HG03432 (cell line): Measurements from ENCODE around the gene WWP2.
A peak's percentile ranks its signal among the peaks of the same experiment; 100 is the strongest.

Experiments used
- ATAC-seq: cut with Tn5 transposase; IDR thresholded peaks from one replicate; pipeline ENCODE4 v1.9.1; 2021; ENCODE audit warnings: mild to moderate bottlenecking, moderate library complexity; ENCODE audit not compliant: unreplicated experiment

Gene WWP2

GRCh38 chr16:69829338-69829737 is 67.2 kb downstream of the WWP2 start:
- no peak for ATAC-seq

- ATAC-seq = no peak
Measured at GRCh38 chr16:69830146-69830533, 68.0 kb downstream of the WWP2 start.

- no peak for ATAC-seq
Measured at GRCh38 chr16:69830534-69831211, 68.5 kb downstream of the WWP2 start.

GRCh38 chr16:69831212-69832123 is 69.3 kb downstream of the WWP2 start:
- ATAC-seq = no peak

- ATAC-seq = no peak
Measured at GRCh38 chr16:69833357-69834282, 71.5 kb downstream of the WWP2 start.

- ATAC-seq = peak; percentile 64
Measured at GRCh38 chr16:69834807-69835466, 72.8 kb downstream of the WWP2 start.

- no peak for ATAC-seq
Measured at GRCh38 chr16:69836257-69836656, 74.1 kb downstream of the WWP2 start.

- no peak for ATAC-seq
Measured at GRCh38 chr16:69837380-69837779, 75.2 kb downstream of the WWP2 start.

- no peak for ATAC-seq
Measured at GRCh38 chr16:69838489-69838888, 76.4 kb downstream of the WWP2 start.

GRCh38 chr16:69839240-69839688 is 77.1 kb downstream of the WWP2 start:
- no peak for ATAC-seq

GRCh38 chr16:69839798-69840409 is 77.8 kb downstream of the WWP2 start:
- ATAC-seq = no peak

- ATAC-seq = no peak
Measured at GRCh38 chr16:69840975-69841374, 78.8 kb downstream of the WWP2 start.

GRCh38 chr16:69844441-69844840 is 82.3 kb downstream of the WWP2 start:
- no peak for ATAC-seq

GRCh38 chr16:69845181-69845580 is 83.0 kb downstream of the WWP2 start:
- ATAC-seq = no peak

- no peak for ATAC-seq
Measured at GRCh38 chr16:69847643-69848042, 85.5 kb downstream of the WWP2 start.

- no peak for ATAC-seq
Measured at GRCh38 chr16:69848637-69849545, 86.8 kb downstream of the WWP2 start.

- ATAC-seq = no peak
Measured at GRCh38 chr16:69851491-69852240, 89.5 kb downstream of the WWP2 start.

- ATAC-seq = no peak
Measured at GRCh38 chr16:69852815-69853214, 90.7 kb downstream of the WWP2 start.
